Karpas-422 (cell line): Measurements from ENCODE around the gene DCTPP1. TPM values are rescaled to one million over a fixed set of nuclear protein-coding genes. Genes with fewer than 3 reads are reported as not detected.
"Not testable (repeated sequence)": the region's sequence is repeated elsewhere in the genome, so short reads cannot be mapped to it uniquely, and the experiment has no call there.

Experiments used
- DNase-seq: peaks from one replicate; pipeline ENCODE4 v3.0.0-alpha.2; 2015
- H2AFZ ChIP-seq: fragments of 200-600 bp; sonication (generic); 2 replicates; pipeline ENCODE4 v1.6.1; 2014; ENCODE audit warnings: antibody characterized with exemption, low read length, mixed read lengths
- H3K27ac ChIP-seq: fragments of 200-600 bp; sonication (generic); 2 replicates; pipeline ENCODE4 v1.5.1; 2014; ENCODE audit warnings: mild to moderate bottlenecking, low read length, moderate library complexity
- H3K27me3 ChIP-seq: fragments of 200-600 bp; sonication (generic); 2 replicates; pipeline ENCODE4 v1.6.1; 2014; ENCODE audit warnings: low read length, mixed read lengths
- H3K36me3 ChIP-seq: fragments of 200-600 bp; sonication (generic); 2 replicates; pipeline ENCODE4 v1.6.1; 2014; ENCODE audit warnings: low read length, mixed read lengths; ENCODE audit not compliant: insufficient read depth
- H3K4me1 ChIP-seq: fragments of 200-600 bp; sonication (generic); 2 replicates; pipeline ENCODE4 v1.6.1; 2014; ENCODE audit warnings: mild to moderate bottlenecking, low read length, mixed read lengths
- H3K4me2 ChIP-seq: fragments of 200-600 bp; sonication (generic); 2 replicates; pipeline ENCODE4 v1.6.1; 2014; ENCODE audit warnings: low read length, low read depth, mild to moderate bottlenecking; ENCODE audit not compliant: poor library complexity, severe bottlenecking
- H3K4me3 ChIP-seq: fragments of 200-600 bp; sonication (generic); 2 replicates; pipeline ENCODE4 v1.5.1; 2014; ENCODE audit warnings: mild to moderate bottlenecking, antibody characterized with exemption, low read length, mixed read lengths
- H3K79me2 ChIP-seq: fragments of 200-600 bp; sonication (generic); 2 replicates; pipeline ENCODE4 v1.6.1; 2014; ENCODE audit warnings: mild to moderate bottlenecking, low read length, mixed read lengths
- H3K9ac ChIP-seq: fragments of 200-600 bp; sonication (generic); 2 replicates; pipeline ENCODE4 v1.6.0; 2014; ENCODE audit warnings: low read length
- H3K9me2 ChIP-seq: fragments of 200-600 bp; sonication (generic), shearing (Covaris generic); replicated peaks from 2 replicates; pipeline ENCODE4 v1.6.0; 2014; ENCODE audit warnings: mild to moderate bottlenecking, low read length, moderate library complexity; ENCODE audit not compliant: insufficient read depth
- H3K9me3 ChIP-seq: fragments of 300-700, 200-600 bp; sonication (generic); 2 replicates; pipeline ENCODE4 v1.6.1; 2014; ENCODE audit warnings: low read length, mixed read lengths
- H4K20me1 ChIP-seq: fragments of 200-600 bp; sonication (generic); 2 replicates; pipeline ENCODE4 v1.6.1; 2014; ENCODE audit warnings: mild to moderate bottlenecking, antibody characterized with exemption, low read length, low read depth; ENCODE audit not compliant: insufficient read depth
- total RNA-seq: library from RNA; depleted of rRNA; stranded (reverse); fragments of >200 nt; shearing (Covaris generic); gene quantifications from 2 replicates; pipeline ENCODE4 v1.2.3, GENCODE V29; 2014; ENCODE audit warnings: low replicate concordance

The DCTPP1 gene
- total RNA-seq, 1 experiment from 2014 or later: 31.3 TPM

- peak overlapping the region; percentile 68 for H3K4me3 ChIP-seq
- peaks cover 27% of the 10 kb centered on the region for H3K4me1 ChIP-seq
- H3K27ac ChIP-seq: peak overlapping the region; percentile 56
- H3K36me3 ChIP-seq: peaks cover 6% of the 10 kb centered on the region
- no peak overlapping the region for H2AFZ ChIP-seq
- H3K4me2 ChIP-seq: peak overlapping the region; percentile 75
- peak overlapping the region; percentile 74 for H3K9ac ChIP-seq
- DNase-seq: no peak
- no peaks in the 10 kb centered on the region for H3K9me3 ChIP-seq
- peaks cover 4% of the 10 kb centered on the region; the same call in 1 of the 2 replicates for H4K20me1 ChIP-seq
- H3K79me2 ChIP-seq: peaks cover 18% of the 10 kb centered on the region
- no peaks in the 10 kb centered on the region for H3K9me2 ChIP-seq
- H3K27me3 ChIP-seq: no peaks in the 10 kb centered on the region
Measured at GRCh38 chr16:30399435-30400186, 30.2 kb downstream of the DCTPP1 start.

- Histone ChIP-seq H4K20me1 (peaks cover 4% of the 10 kb centered on the region; the same call in 1 of the 2 replicates), H3K9ac (no peak overlapping the region), H3K4me3 (no peak overlapping the region), H3K9me2 (no peaks in the 10 kb centered on the region), H2AFZ (no peak overlapping the region), H3K9me3 (no peaks in the 10 kb centered on the region), H3K36me3 (peaks cover 6% of the 10 kb centered on the region), H3K79me2 (peaks cover 18% of the 10 kb centered on the region), H3K4me1 (peaks cover 32% of the 10 kb centered on the region), H3K27ac (no peak overlapping the region; the same call in 1 of the 2 replicates), H3K27me3 (no peaks in the 10 kb centered on the region), H3K4me2 (peak overlapping the region; percentile 75)
- no peak for DNase-seq
Measured at GRCh38 chr16:30398661-30399434, 31.0 kb downstream of the DCTPP1 start.

GRCh38 chr16:30397776-30398660 is 31.8 kb downstream of the DCTPP1 start:
- Histone ChIP-seq H3K27me3 (no peaks in the 10 kb centered on the region), H2AFZ (no peak overlapping the region), H4K20me1 (peaks cover 4% of the 10 kb centered on the region; the same call in 1 of the 2 replicates), H3K4me3 (no peak overlapping the region), H3K79me2 (peaks cover 18% of the 10 kb centered on the region), H3K9ac (no peak overlapping the region), H3K4me2 (no peak overlapping the region), H3K36me3 (peaks cover 6% of the 10 kb centered on the region), H3K9me2 (no peaks in the 10 kb centered on the region), H3K27ac (no peak overlapping the region), H3K4me1 (peaks cover 32% of the 10 kb centered on the region), H3K9me3 (no peaks in the 10 kb centered on the region)
- no peak for DNase-seq

GRCh38 chr16:30397056-30397455 is 32.8 kb downstream of the DCTPP1 start:
- Histone ChIP-seq H3K9me2 (no peaks in the 10 kb centered on the region), H3K27me3 (no peaks in the 10 kb centered on the region), H3K4me2 (peak overlapping the region; percentile 92), H3K79me2 (peaks cover 18% of the 10 kb centered on the region), H4K20me1 (peaks cover 4% of the 10 kb centered on the region; the same call in 1 of the 2 replicates), H3K4me1 (peaks cover 32% of the 10 kb centered on the region), H3K27ac (no peak overlapping the region), H3K9me3 (no peaks in the 10 kb centered on the region), H3K9ac (peak overlapping the region; percentile 98; the same call in 1 of the 2 replicates), H3K4me3 (0 out of 2 replicates have a peak overlapping the region, but pooled peaks have one; percentile 79), H3K36me3 (peaks cover 6% of the 10 kb centered on the region), H2AFZ (no peak overlapping the region)
- DNase-seq: no peak

- DNase-seq, H3K27me3 ChIP-seq, H2AFZ ChIP-seq, H3K9me2 ChIP-seq, H3K9me3 ChIP-seq, H3K36me3 ChIP-seq, H4K20me1 ChIP-seq: not testable (repeated sequence)
- Histone ChIP-seq H3K4me1 (peaks cover 32% of the 10 kb centered on the region), H3K9ac (peak overlapping the region; percentile 98), H3K4me3 (peak overlapping the region; percentile 79), H3K79me2 (peaks cover 18% of the 10 kb centered on the region), H3K27ac (peak overlapping the region; percentile 58; the same call in 1 of the 2 replicates), H3K4me2 (peak overlapping the region; percentile 92)
Measured at GRCh38 chr16:30396627-30397026, 33.2 kb downstream of the DCTPP1 start.

- no peaks in the 10 kb centered on the region for H3K9me3 ChIP-seq
- no peak overlapping the region for H2AFZ ChIP-seq
- peak overlapping the region; percentile 58 for H3K27ac ChIP-seq
- H3K4me2 ChIP-seq: peak overlapping the region; percentile 92
- H3K79me2 ChIP-seq: peaks cover 18% of the 10 kb centered on the region
- H3K9ac ChIP-seq: peak overlapping the region; percentile 98
- H3K4me3 ChIP-seq: peak overlapping the region; percentile 79
- H3K36me3 ChIP-seq: peaks cover 6% of the 10 kb centered on the region
- peaks cover 4% of the 10 kb centered on the region; the same call in 1 of the 2 replicates for H4K20me1 ChIP-seq
- no peak for DNase-seq
- H3K27me3 ChIP-seq: no peaks in the 10 kb centered on the region
- H3K9me2 ChIP-seq: no peaks in the 10 kb centered on the region
- H3K4me1 ChIP-seq: peaks cover 32% of the 10 kb centered on the region
Measured at GRCh38 chr16:30395992-30396585, 33.7 kb downstream of the DCTPP1 start.

- H3K9ac ChIP-seq: peak within 1 kb of the TSS; percentile 98
- H3K79me2 ChIP-seq: peaks cover 18% of the 10 kb centered on the region
- H3K4me1 ChIP-seq: peaks cover 28% of the 10 kb centered on the region
- no peaks in the 10 kb centered on the region for H3K9me2 ChIP-seq
- H3K9me3 ChIP-seq: no peaks in the 10 kb centered on the region
- H3K27me3 ChIP-seq: no peaks in the 10 kb centered on the region
- H2AFZ ChIP-seq: peak within 1 kb of the TSS; percentile 83; the same call in 1 of the 2 replicates
- peaks cover 6% of the 10 kb centered on the region for H3K36me3 ChIP-seq
- peak within 1 kb of the TSS; percentile 58 for H3K27ac ChIP-seq
- H3K4me3 ChIP-seq: peak within 1 kb of the TSS; percentile 79
- H3K4me2 ChIP-seq: peak within 1 kb of the TSS; percentile 92
- H4K20me1 ChIP-seq: peaks cover 4% of the 10 kb centered on the region; the same call in 1 of the 2 replicates
- peak; percentile 95 for DNase-seq
Measured at GRCh38 chr16:30395155-30395991, 34.5 kb downstream of the DCTPP1 start, which contains the start of gene ZNF48. Gene ZNF48 (plus strand): TSS chr16:30395420. CDS start chr16:30395795, 375 bp downstream.
